ENCODE measurements around the gene KIAA1328. TPM values are rescaled to one million over a fixed set of nuclear protein-coding genes. Genes with fewer than 3 reads are reported as not detected.
"Not testable (repeated sequence)": the region's sequence is repeated elsewhere in the genome, so short reads cannot be mapped to it uniquely, and the experiment has no call there.

KIAA1328 gene
- polyA plus RNA-seq, 2 of the 4 experiments (the other 2 are of a cell fraction), result 1.7 to 3.9 TPM

DNA sequence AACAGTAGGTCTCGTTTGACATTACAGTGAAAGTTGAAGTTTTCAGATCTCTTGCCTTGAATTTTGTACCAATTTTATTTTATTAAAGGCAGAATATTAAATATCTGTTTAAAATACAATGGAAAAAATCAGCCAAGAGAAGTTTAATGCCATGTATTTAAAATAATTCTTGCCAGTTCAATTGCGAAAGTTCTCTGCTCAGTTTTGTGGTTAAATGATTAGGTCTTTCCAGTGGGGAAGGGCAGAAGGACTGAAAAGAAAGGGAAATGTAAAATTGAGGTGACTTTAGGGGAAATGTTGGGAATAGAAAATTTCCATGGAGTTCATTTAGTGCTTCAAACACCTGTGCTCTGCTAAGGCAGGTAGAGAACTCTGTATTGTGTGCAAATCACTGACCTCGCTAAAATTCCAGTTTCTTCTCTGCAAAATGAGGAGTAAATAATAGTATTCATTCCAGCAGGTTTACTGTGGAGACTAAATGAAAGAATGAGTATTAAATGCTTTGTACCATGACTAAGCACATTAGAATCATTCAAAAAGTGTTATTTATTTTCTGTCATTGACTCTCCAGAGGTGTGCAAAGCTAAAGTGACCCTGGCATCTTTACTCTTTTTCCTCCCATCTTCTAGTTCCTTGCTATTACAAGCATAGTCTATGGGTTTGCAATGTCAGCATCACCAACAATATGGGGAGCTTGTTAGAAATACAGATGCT lies 74.4 kb downstream of the KIAA1328 start:
- Histone ChIP-seq H3K4me2 (no peak overlapping the region), H3K27ac (no peak overlapping the region), H3K9me3 (no peaks in the 10 kb centered on the region; the same call in 2 of the 3 replicates), H3K4me3 (no peak overlapping the region), H3K4me1 (0 out of 3 replicates have a peak, but pooled peaks cover 6% of the 10 kb centered on the region)
- FAIRE-seq (no peak), DNase-seq (ENCODE audit: low read depth in 1 of 2, low spot score in 1 of 2) (no peak), ATAC-seq (no peak)
- ChIA-PET POLR2A (no interaction called here), CTCF (no interaction called here)
- 78% methylated on average over 3 of the region's 3 CpGs for WGBS (ENCODE audit: missing lambda C conversion rate)
- TF ChIP-seq HOXA7 (CRISPR knock-in tag; IDR thresholded peaks at IDR 0.05) (no peak), MAFK (IDR thresholded peaks at IDR 0.05; ENCODE audit: partially characterized antibody) (peak; percentile 51)

DNA sequence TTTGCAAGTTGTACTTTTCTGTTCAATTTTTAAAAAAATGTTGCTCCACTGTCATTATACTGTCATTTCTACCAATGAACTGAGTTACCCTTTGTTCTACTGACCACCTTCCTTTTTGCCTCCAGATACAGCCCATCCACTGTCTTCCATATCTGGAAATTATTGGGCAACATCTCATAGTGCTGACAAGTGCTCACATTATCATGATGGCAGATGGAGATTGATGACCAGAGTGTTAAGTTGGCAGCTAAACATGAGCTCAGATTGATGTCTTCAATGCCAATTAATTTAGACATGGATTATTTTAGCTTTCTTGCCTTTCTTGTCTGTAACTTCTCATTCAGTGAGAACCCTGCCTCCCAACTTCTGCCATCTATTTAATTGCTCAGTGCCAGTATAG lies 76.6 kb downstream of the KIAA1328 start:
- ChIA-PET POLR2A (no interaction called here), CTCF (no interaction called here)
- Histone ChIP-seq H3K9me3 (no peaks in the 10 kb centered on the region), H3K27ac (no peak overlapping the region), H3K4me1 (0 out of 3 replicates have a peak, but pooled peaks cover 6% of the 10 kb centered on the region), H3K4me3 (no peak overlapping the region), H3K4me2 (no peak overlapping the region)
- no peak for DNase-seq (ENCODE audit: low read depth in 1 of 2, low spot score in 1 of 2)
- no peak for FAIRE-seq
- no peak for ATAC-seq
- TF ChIP-seq, protein P1, sequence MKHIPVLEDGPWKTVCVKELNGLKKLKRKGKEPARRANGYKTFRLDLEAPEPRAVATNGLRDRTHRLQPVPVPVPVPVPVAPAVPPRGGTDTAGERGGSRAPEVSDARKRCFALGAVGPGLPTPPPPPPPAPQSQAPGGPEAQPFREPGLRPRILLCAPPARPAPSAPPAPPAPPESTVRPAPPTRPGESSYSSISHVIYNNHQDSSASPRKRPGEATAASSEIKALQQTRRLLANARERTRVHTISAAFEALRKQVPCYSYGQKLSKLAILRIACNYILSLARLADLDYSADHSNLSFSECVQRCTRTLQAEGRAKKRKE (CRISPR knock-in tag; IDR thresholded peaks at IDR 0.05; ENCODE audit: low read depth), result no peak
- TF ChIP-seq, protein P2, sequence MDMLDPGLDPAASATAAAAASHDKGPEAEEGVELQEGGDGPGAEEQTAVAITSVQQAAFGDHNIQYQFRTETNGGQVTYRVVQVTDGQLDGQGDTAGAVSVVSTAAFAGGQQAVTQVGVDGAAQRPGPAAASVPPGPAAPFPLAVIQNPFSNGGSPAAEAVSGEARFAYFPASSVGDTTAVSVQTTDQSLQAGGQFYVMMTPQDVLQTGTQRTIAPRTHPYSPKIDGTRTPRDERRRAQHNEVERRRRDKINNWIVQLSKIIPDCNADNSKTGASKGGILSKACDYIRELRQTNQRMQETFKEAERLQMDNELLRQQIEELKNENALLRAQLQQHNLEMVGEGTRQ (IDR thresholded peaks at IDR 0.05), result no peak
- TF ChIP-seq, protein P3, sequence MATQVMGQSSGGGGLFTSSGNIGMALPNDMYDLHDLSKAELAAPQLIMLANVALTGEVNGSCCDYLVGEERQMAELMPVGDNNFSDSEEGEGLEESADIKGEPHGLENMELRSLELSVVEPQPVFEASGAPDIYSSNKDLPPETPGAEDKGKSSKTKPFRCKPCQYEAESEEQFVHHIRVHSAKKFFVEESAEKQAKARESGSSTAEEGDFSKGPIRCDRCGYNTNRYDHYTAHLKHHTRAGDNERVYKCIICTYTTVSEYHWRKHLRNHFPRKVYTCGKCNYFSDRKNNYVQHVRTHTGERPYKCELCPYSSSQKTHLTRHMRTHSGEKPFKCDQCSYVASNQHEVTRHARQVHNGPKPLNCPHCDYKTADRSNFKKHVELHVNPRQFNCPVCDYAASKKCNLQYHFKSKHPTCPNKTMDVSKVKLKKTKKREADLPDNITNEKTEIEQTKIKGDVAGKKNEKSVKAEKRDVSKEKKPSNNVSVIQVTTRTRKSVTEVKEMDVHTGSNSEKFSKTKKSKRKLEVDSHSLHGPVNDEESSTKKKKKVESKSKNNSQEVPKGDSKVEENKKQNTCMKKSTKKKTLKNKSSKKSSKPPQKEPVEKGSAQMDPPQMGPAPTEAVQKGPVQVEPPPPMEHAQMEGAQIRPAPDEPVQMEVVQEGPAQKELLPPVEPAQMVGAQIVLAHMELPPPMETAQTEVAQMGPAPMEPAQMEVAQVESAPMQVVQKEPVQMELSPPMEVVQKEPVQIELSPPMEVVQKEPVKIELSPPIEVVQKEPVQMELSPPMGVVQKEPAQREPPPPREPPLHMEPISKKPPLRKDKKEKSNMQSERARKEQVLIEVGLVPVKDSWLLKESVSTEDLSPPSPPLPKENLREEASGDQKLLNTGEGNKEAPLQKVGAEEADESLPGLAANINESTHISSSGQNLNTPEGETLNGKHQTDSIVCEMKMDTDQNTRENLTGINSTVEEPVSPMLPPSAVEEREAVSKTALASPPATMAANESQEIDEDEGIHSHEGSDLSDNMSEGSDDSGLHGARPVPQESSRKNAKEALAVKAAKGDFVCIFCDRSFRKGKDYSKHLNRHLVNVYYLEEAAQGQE (IDR thresholded peaks at IDR 0.05), result no peak
- TF ChIP-seq POLR2A (IDR thresholded peaks at IDR 0.05; ENCODE audit: low read length) (no peak), NFE2L2 (conservative IDR thresholded peaks at IDR 0.05; ENCODE audit: low read length) (no peak), HOXB5 (CRISPR knock-in tag; IDR thresholded peaks at IDR 0.05) (no peak), RAD21 (conservative IDR thresholded peaks at IDR 0.05 in 1 of 2, IDR thresholded peaks at IDR 0.05 in 1 of 2) (no peak), MYC (IDR thresholded peaks at IDR 0.05; ENCODE audit: borderline replicate concordance, low read length) (no peak), KDM1A (IDR thresholded peaks at IDR 0.05; ENCODE audit: low read depth) (no peak), TFCP2L1 (CRISPR knock-in tag; IDR thresholded peaks at IDR 0.05) (no peak), RNF2 (IDR thresholded peaks at IDR 0.05; ENCODE audit: borderline replicate concordance, low read depth) (no peak), RCOR1 (IDR thresholded peaks at IDR 0.05; ENCODE audit: low read depth, low read length) (no peak), CHD2 (IDR thresholded peaks at IDR 0.05; ENCODE audit: low read length, partially characterized antibody) (no peak), TP53 (CRISPR knock-in tag; IDR thresholded peaks at IDR 0.05) (no peak), GATA3 (IDR thresholded peaks at IDR 0.05; ENCODE audit: borderline replicate concordance) (no peak)
- TF ChIP-seq, protein P4, sequence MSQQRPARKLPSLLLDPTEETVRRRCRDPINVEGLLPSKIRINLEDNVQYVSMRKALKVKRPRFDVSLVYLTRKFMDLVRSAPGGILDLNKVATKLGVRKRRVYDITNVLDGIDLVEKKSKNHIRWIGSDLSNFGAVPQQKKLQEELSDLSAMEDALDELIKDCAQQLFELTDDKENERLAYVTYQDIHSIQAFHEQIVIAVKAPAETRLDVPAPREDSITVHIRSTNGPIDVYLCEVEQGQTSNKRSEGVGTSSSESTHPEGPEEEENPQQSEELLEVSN (IDR thresholded peaks at IDR 0.05; ENCODE audit: borderline replicate concordance, low read depth), result no peak
- TF ChIP-seq, protein P5, sequence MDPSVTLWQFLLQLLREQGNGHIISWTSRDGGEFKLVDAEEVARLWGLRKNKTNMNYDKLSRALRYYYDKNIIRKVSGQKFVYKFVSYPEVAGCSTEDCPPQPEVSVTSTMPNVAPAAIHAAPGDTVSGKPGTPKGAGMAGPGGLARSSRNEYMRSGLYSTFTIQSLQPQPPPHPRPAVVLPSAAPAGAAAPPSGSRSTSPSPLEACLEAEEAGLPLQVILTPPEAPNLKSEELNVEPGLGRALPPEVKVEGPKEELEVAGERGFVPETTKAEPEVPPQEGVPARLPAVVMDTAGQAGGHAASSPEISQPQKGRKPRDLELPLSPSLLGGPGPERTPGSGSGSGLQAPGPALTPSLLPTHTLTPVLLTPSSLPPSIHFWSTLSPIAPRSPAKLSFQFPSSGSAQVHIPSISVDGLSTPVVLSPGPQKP (IDR thresholded peaks at IDR 0.05; ENCODE audit: low read depth, low read length), result no peak

DNA sequence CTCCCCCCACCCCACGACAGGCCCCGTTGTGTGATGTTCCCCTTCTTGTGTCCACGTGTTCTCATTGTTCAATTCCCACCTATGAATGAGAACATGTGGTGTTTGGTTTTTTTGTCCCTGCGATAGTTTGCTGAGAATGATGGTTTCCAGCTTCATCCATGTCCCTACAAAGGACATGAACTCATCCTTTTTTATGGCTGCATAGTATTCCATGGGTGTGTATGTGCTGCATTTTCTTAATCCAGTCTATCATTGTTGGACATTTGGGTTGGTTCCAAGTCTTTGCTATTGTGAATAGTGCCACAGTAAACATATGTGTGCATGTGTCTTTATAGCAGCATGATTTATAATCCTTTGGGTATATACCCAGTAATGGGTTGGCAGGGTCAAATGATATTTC lies 80.4 kb downstream of the KIAA1328 start:
- FAIRE-seq; POLR2A ChIA-PET; DNase-seq (ENCODE audit: low read depth in 1 of 2, low spot score in 1 of 2); CTCF ChIA-PET; H3K4me1 ChIP-seq; ATAC-seq; H3K4me3 ChIP-seq; H3K9me3 ChIP-seq; H3K27ac ChIP-seq; H3K4me2 ChIP-seq: not testable (repeated sequence)
- WGBS (ENCODE audit: missing lambda C conversion rate), result 94% methylated on average over 4 of the region's 4 CpGs
